Measurements from ENCODE around the gene OCIAD2.
"Not testable (repeated sequence)": the region's sequence is repeated elsewhere in the genome, so short reads cannot be mapped to it uniquely, and the experiment has no call there.

The OCIAD2 gene

DNA sequence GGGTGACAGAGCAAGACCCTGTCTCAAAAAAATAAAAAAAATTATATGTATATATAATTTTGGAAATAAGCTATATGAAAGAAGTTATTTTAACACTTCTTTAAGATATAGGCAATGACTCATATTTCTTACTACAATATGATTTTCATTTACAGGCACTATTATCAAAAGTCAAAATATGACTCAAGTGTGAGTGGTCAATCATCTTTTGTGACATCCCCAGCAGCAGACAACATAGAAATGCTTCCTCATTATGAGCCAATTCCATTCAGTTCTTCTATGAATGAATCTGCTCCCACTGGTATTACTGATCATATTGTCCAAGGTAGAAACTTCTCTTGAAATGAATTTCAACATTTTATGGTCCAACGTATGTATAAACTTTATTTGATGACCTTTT lies 54.9 kb downstream of the OCIAD2 start:
- no peak for DNase-seq

GRCh38 chr4:48848799-48849198 lies 57.8 kb downstream of the OCIAD2 start:
- not testable (repeated sequence) for DNase-seq

GRCh38 chr4:48844843-48845242 lies 61.7 kb downstream of the OCIAD2 start:
- DNase-seq = no peak

DNA sequence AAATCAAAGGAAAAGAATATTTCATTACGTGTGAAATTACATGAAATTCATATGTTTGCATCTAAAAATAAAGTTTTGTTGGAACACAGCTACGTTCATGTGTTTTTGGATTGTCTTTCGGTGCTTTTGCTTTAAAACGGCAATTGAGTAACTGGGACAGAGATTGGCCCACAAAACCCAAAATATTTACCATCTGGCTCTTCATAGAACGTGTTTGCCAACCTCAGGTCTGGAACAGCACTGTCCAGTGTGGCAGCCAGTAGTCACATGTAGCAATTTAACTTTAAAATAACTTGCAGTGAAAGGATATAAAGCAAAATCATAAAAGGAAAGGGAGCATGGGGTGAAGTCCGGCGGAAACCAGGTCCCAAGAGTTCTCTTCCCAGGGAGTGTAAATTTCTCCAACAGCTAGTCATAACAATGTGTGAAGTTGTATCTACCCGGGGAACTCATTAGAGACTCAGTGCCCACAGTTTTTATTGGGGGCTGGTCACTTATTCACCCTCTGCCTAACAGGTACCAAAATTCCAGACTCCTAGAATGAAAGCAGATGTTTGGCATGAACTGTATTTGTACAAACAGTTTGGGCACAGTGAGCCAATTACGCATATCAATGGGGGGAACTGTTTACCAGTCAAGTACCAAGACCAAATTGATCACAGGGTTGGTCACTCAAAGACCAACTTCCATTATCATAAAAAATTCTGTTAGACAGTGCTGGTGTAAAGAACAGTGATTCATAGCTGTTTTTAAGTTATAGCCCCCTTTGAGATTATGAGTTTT lies 65.3 kb downstream of the OCIAD2 start:
- DNase-seq = no peak

GRCh38 chr4:48836658-48837057 lies 69.9 kb downstream of the OCIAD2 start:
- DNase-seq = no peak

Measured in stimulated activated CD4-positive, alpha-beta T cell treated with anti-CD3 and anti-CD28 coated beads, Interleukin-12 subunit alpha, Interleukin-12 subunit beta, amount 100 ng/mL, for 4 hours (primary cell).